ENCODE data around the gene SMOC2.

GRCh38 chr6:168442646-168443045, 1.7 kb downstream of the SMOC2 start:
- no peak for TF ChIP-seq EGR1 (IDR thresholded peaks at IDR 0.05; ENCODE audit: low read depth)
- no peak for TF ChIP-seq EZH2 (IDR thresholded peaks at IDR 0.05)
- TF ChIP-seq, protein P1, sequence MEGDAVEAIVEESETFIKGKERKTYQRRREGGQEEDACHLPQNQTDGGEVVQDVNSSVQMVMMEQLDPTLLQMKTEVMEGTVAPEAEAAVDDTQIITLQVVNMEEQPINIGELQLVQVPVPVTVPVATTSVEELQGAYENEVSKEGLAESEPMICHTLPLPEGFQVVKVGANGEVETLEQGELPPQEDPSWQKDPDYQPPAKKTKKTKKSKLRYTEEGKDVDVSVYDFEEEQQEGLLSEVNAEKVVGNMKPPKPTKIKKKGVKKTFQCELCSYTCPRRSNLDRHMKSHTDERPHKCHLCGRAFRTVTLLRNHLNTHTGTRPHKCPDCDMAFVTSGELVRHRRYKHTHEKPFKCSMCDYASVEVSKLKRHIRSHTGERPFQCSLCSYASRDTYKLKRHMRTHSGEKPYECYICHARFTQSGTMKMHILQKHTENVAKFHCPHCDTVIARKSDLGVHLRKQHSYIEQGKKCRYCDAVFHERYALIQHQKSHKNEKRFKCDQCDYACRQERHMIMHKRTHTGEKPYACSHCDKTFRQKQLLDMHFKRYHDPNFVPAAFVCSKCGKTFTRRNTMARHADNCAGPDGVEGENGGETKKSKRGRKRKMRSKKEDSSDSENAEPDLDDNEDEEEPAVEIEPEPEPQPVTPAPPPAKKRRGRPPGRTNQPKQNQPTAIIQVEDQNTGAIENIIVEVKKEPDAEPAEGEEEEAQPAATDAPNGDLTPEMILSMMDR (IDR thresholded peaks at IDR 0.05 in 2 of 3, conservative IDR thresholded peaks at IDR 0.05 in 1 of 3; ENCODE audit: borderline replicate concordance in 1 of 3, insufficient read depth in 1 of 3, low read depth in 2 of 3, low read length in 2 of 3), result no peak
- no peak for TF ChIP-seq POLR2AphosphoS5 (IDR thresholded peaks at IDR 0.05; ENCODE audit: low read depth, low read length)
- no peak for TF ChIP-seq POLR2A (IDR thresholded peaks at IDR 0.05; ENCODE audit: borderline replicate concordance, extremely low read depth, insufficient read depth, insufficient read length)
- TF ChIP-seq, protein P2, sequence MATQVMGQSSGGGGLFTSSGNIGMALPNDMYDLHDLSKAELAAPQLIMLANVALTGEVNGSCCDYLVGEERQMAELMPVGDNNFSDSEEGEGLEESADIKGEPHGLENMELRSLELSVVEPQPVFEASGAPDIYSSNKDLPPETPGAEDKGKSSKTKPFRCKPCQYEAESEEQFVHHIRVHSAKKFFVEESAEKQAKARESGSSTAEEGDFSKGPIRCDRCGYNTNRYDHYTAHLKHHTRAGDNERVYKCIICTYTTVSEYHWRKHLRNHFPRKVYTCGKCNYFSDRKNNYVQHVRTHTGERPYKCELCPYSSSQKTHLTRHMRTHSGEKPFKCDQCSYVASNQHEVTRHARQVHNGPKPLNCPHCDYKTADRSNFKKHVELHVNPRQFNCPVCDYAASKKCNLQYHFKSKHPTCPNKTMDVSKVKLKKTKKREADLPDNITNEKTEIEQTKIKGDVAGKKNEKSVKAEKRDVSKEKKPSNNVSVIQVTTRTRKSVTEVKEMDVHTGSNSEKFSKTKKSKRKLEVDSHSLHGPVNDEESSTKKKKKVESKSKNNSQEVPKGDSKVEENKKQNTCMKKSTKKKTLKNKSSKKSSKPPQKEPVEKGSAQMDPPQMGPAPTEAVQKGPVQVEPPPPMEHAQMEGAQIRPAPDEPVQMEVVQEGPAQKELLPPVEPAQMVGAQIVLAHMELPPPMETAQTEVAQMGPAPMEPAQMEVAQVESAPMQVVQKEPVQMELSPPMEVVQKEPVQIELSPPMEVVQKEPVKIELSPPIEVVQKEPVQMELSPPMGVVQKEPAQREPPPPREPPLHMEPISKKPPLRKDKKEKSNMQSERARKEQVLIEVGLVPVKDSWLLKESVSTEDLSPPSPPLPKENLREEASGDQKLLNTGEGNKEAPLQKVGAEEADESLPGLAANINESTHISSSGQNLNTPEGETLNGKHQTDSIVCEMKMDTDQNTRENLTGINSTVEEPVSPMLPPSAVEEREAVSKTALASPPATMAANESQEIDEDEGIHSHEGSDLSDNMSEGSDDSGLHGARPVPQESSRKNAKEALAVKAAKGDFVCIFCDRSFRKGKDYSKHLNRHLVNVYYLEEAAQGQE (IDR thresholded peaks at IDR 0.05; ENCODE audit: low read depth), result no peak
- no peak for TF ChIP-seq TCF7L2 (IDR thresholded peaks at IDR 0.05; ENCODE audit: borderline replicate concordance, extremely low read depth, insufficient read depth, insufficient read length)
- no peak for TF ChIP-seq RAD21 (IDR thresholded peaks at IDR 0.05; ENCODE audit: low read depth)
- no peak for TF ChIP-seq CEBPB (IDR thresholded peaks at IDR 0.05; ENCODE audit: low read depth)
- TF ChIP-seq ELF1 (IDR thresholded peaks at IDR 0.05; ENCODE audit: borderline replicate concordance, low read depth), result no peak
